Gastroesophageal sphincter (tissue), 4 donors: ENCODE measurements around the gene ETFB. TPM values are rescaled to one million over a fixed set of nuclear protein-coding genes. Genes with fewer than 3 reads are reported as not detected.

Source experiments
- ATAC-seq: fragments of 150-250 bp; one replicate; pipeline ENCODE4 v1.9.1; 2016; ENCODE audit warnings: mild to moderate bottlenecking, moderate library complexity
- H3K27ac ChIP-seq, 4 donors: fragments of 200-600 bp; sonication (generic) in 3 of 4; 1 replicate in 3 of 4; 2 replicates in 1 of 4; pipeline ENCODE4 v1.5.1; 2016 to 2019
- H3K27me3 ChIP-seq: fragments of 200-600 bp; sonication (generic); one replicate; pipeline ENCODE4 v1.5.1; 2019
- H3K36me3 ChIP-seq, 2 donors: fragments of 200-600 bp; sonication (generic); one replicate each; pipeline ENCODE4 v1.5.1; 2019; ENCODE audit warnings: control low read depth in 1 of 2
- H3K4me1 ChIP-seq, 3 donors: fragments of 200-600 bp; sonication (generic); 1 replicate in 2 of 3; 2 replicates in 1 of 3; pipeline ENCODE4 v1.5.1; 2016 to 2019; ENCODE audit warnings: control low read depth in 2 of 3
- H3K4me3 ChIP-seq, 2 donors: fragments of 200-600 bp; sonication (generic); one replicate each; pipeline ENCODE4 v1.5.1; 2019; ENCODE audit warnings: mild to moderate bottlenecking in 1 of 2, moderate library complexity in 1 of 2
- H3K9me3 ChIP-seq, 3 donors: fragments of 200-600 bp; sonication (generic); one replicate each; pipeline ENCODE4 v1.5.1; 2017 to 2019; ENCODE audit warnings: control low read depth in 2 of 3
- CTCF ChIP-seq, 4 experiments: fragments of 200-600 bp in 2 of 4; fragments of 450-650 bp in 2 of 4; sonication (generic) in 1 of 4; IDR thresholded peaks; one replicate each; pipeline ENCODE4 v1.5.1; 2017 to 2019; ENCODE audit warnings: antibody characterized with exemption in 4 of 4, mild to moderate bottlenecking in 2 of 4, moderate library complexity in 2 of 4
- EP300 ChIP-seq: sonication (generic); formaldehyde crosslinking; IDR thresholded peaks from one replicate; pipeline ENCODE4 v1.6.1; 2017; ENCODE audit warnings: antibody characterized with exemption, mild to moderate bottlenecking
- POLR2A ChIP-seq, 2 donors: fragments of 450-650 bp; IDR thresholded peaks; one replicate each; pipeline ENCODE4 v1.6.1; 2017; ENCODE audit warnings: antibody characterized with exemption in 2 of 2, mild to moderate bottlenecking in 2 of 2, moderate library complexity in 1 of 2
- POLR2AphosphoS5 ChIP-seq: sonication (generic); formaldehyde crosslinking; IDR thresholded peaks from one replicate; pipeline ENCODE4 v1.6.1; 2017; ENCODE audit warnings: antibody characterized with exemption
- WGBS, 2 donors: methylation state at CpG; one replicate each; pipeline ENCODE4 v1.1.5; 2018; ENCODE audit warnings: low coverage in 1 of 2; 5-methylcytosine and 5-hydroxymethylcytosine counted together
- total RNA-seq, 4 donors: library from RNA; depleted of rRNA; stranded (reverse); fragments of >200 nt; gene quantifications; one replicate each; pipeline ENCODE4 v1.1.0, GENCODE V29; 2016

The ETFB gene
- total RNA-seq, 4 donors from 2014 or later = 96.2 to 136 (median 103) TPM

GRCh38 chr19:51333836-51334460 is 32.2 kb downstream of the ETFB start:
- H3K9me3 ChIP-seq = peaks cover 0 to 7% (median 0%) of the 10 kb centered on the region in 3 donors
- H3K36me3 ChIP-seq = peaks cover 0 to 43% of the 10 kb centered on the region in 2 donors
- H3K4me3 ChIP-seq = no peak overlapping the region
- peaks cover 33% of the 10 kb centered on the region for H3K27me3 ChIP-seq
- no peak for TF ChIP-seq POLR2AphosphoS5
- TF ChIP-seq POLR2A (IDR thresholded peaks at IDR 0.05) = no peak
- TF ChIP-seq EP300 = no peak
- TF ChIP-seq CTCF (IDR thresholded peaks at IDR 0.05) = no peak
- WGBS, 2 donors = 84% methylated on average over 5 to 8 of the region's 13 CpGs
- H3K27ac ChIP-seq = no peak overlapping the region
- no peak for ATAC-seq
- H3K4me1 ChIP-seq = peaks cover 0 to 10% (median 0%) of the 10 kb centered on the region in 3 donors

- WGBS, 2 donors = 78 to 87% methylated on average over 6 of the region's 6 CpGs
These were observed 34.5 kb downstream of the ETFB start for GRCh38 chr19:51331716-51332115.

GRCh38 chr19:51331193-51331592 is 35.0 kb downstream of the ETFB start:
- Histone ChIP-seq H3K4me1 (peaks cover 0 to 13% (median 0%) of the 10 kb centered on the region in 3 donors), H3K9me3 (peaks cover 0 to 7% (median 0%) of the 10 kb centered on the region in 3 donors), H3K36me3 (peaks cover 0 to 43% of the 10 kb centered on the region in 2 donors), H3K4me3 (no peak overlapping the region), H3K27me3 (peaks cover 60% of the 10 kb centered on the region), H3K27ac (no peak overlapping the region)
- no peak for TF ChIP-seq POLR2A (IDR thresholded peaks at IDR 0.05)
- no peak for TF ChIP-seq CTCF (IDR thresholded peaks at IDR 0.05)
- no peak for TF ChIP-seq EP300
- no peak for TF ChIP-seq POLR2AphosphoS5
- WGBS, 2 donors = 85% methylated on average over 3 of the region's 3 CpGs; no CpG with 5 or more reads in 1 of the 2 donors
- ATAC-seq = no peak

More at GRCh38 chr19:51331716-51332115, 34.5 kb downstream of the ETFB start:
- Histone ChIP-seq H3K36me3 (peaks cover 0 to 43% of the 10 kb centered on the region in 2 donors), H3K27me3 (peaks cover 55% of the 10 kb centered on the region), H3K4me3 (no peak overlapping the region), H3K27ac (no peak overlapping the region), H3K9me3 (peaks cover 0 to 7% (median 0%) of the 10 kb centered on the region in 3 donors), H3K4me1 (peaks cover 0 to 13% (median 0%) of the 10 kb centered on the region in 3 donors)
- no peak for TF ChIP-seq POLR2AphosphoS5
- TF ChIP-seq CTCF (IDR thresholded peaks at IDR 0.05) = no peak
- ATAC-seq = no peak

- Histone ChIP-seq H3K4me3 (no peak overlapping the region), H3K4me1 (peaks cover 0 to 13% (median 0%) of the 10 kb centered on the region in 3 donors), H3K9me3 (peaks cover 0 to 7% (median 0%) of the 10 kb centered on the region in 3 donors), H3K27ac (no peak overlapping the region), H3K27me3 (peaks cover 69% of the 10 kb centered on the region), H3K36me3 (peaks cover 0 to 43% of the 10 kb centered on the region in 2 donors)
- no peak for ATAC-seq
- TF ChIP-seq CTCF (IDR thresholded peaks at IDR 0.05) (no peak), POLR2AphosphoS5 (no peak), EP300 (no peak), POLR2A (IDR thresholded peaks at IDR 0.05) (no peak)
- WGBS, 2 donors = 90 to 100% methylated on average over 1 to 2 of the region's 4 CpGs
These were observed 35.8 kb downstream of the ETFB start for GRCh38 chr19:51330366-51330765.

DNA sequence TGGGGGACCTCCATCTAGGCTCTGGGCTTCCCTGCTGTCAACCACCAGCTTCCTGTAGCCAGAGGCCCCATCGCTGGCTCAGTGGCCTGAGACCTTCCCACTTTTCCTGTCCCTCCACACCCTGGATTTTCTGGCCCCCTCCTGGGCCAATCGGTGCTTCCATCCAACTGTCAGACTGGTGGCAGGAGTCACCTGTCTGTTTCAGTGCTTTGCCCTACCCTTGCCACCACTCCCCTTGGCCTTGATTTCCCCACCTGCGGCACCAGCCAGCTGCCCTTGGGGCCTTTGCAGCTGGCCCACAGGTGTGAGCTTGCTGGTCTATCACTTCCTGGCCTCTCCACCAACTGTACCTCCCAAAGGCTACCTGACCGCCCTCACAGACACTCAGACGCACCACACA is 36.8 kb downstream of the ETFB start:
- no peak overlapping the region for H3K4me3 ChIP-seq
- TF ChIP-seq POLR2A (IDR thresholded peaks at IDR 0.05) (no peak), CTCF (IDR thresholded peaks at IDR 0.05) (no peak), POLR2AphosphoS5 (no peak), EP300 (no peak)

More for the DNA sequence above, 36.8 kb downstream of the ETFB start:
- H3K4me1 ChIP-seq = peaks cover 0 to 13% (median 0%) of the 10 kb centered on the region in 3 donors
- H3K27ac ChIP-seq = no peak overlapping the region
- peaks cover 0 to 7% (median 0%) of the 10 kb centered on the region in 3 donors for H3K9me3 ChIP-seq
- 76 to 79% methylated on average over 3 to 4 of the region's 5 CpGs for WGBS, 2 donors
- H3K36me3 ChIP-seq = peaks cover 0 to 43% of the 10 kb centered on the region in 2 donors
- H3K27me3 ChIP-seq = peaks cover 73% of the 10 kb centered on the region
- ATAC-seq = no peak
